ENCODE results near the gene PRKCQ.

GRCh38 chr10:6393168-6393567 lies 186.9 kb downstream of the PRKCQ start:
- TF ChIP-seq POLR2A (IDR thresholded peaks at IDR 0.05) (no peak), CTCF (IDR thresholded peaks at IDR 0.05) (no peak)

Measured in testis (tissue), 2 donors.